HG03342 (cell line): ENCODE results near the gene LRFN4.
"Not testable (repeated sequence)": the region's sequence is repeated elsewhere in the genome, so short reads cannot be mapped to it uniquely, and the experiment has no call there.

ENCODE experiments used
- ATAC-seq: cut with Tn5 transposase; IDR thresholded peaks from one replicate; pipeline ENCODE4 v1.9.1; 2021; ENCODE audit warnings: mild to moderate bottlenecking, moderate library complexity; ENCODE audit not compliant: unreplicated experiment

The LRFN4 gene

GRCh38 chr11:66856496-66857233 lies at the start of gene LRFN4:
LRFN4 (plus strand) TSS chr11:66857064; CDS start chr11:66857745, 681 bp downstream.
- ATAC-seq: peak; percentile 33

GRCh38 chr11:66809592-66809991 lies 47.3 kb upstream of the LRFN4 start:
- ATAC-seq: no peak

- ATAC-seq: no peak
Measured at GRCh38 chr11:66810576-66811185, 46.2 kb upstream of the LRFN4 start.

- ATAC-seq: no peak
Measured at GRCh38 chr11:66814678-66815077, 42.2 kb upstream of the LRFN4 start.

GRCh38 chr11:66815646-66816045 lies 41.2 kb upstream of the LRFN4 start:
- ATAC-seq: no peak

- no peak for ATAC-seq
Measured at GRCh38 chr11:66818231-66818955, 38.5 kb upstream of the LRFN4 start.

- no peak for ATAC-seq
Measured at GRCh38 chr11:66820381-66820780, 36.5 kb upstream of the LRFN4 start.

GRCh38 chr11:66820901-66821300 lies 36.0 kb upstream of the LRFN4 start:
- no peak for ATAC-seq

- ATAC-seq: no peak
Measured at GRCh38 chr11:66823700-66824099, 33.2 kb upstream of the LRFN4 start.

GRCh38 chr11:66824573-66824972 lies 32.3 kb upstream of the LRFN4 start:
- ATAC-seq: not testable (repeated sequence)

- no peak for ATAC-seq
Measured at GRCh38 chr11:66834539-66834845, 22.4 kb upstream of the LRFN4 start.

GRCh38 chr11:66834943-66835342 lies 21.9 kb upstream of the LRFN4 start:
- ATAC-seq: no peak

GRCh38 chr11:66835768-66836405 lies 21.0 kb upstream of the LRFN4 start:
- ATAC-seq: no peak

GRCh38 chr11:66840317-66841091 lies 16.4 kb upstream of the LRFN4 start:
- ATAC-seq: no peak

GRCh38 chr11:66841861-66842260 lies 15.0 kb upstream of the LRFN4 start:
- no peak for ATAC-seq

GRCh38 chr11:66842501-66842895 lies 14.4 kb upstream of the LRFN4 start:
- ATAC-seq: no peak

- peak; percentile 78 for ATAC-seq
Measured at GRCh38 chr11:66842896-66843775, 13.7 kb upstream of the LRFN4 start, which contains the start of gene RCE1. RCE1 (plus strand) TSS chr11:66843441; CDS start chr11:66843456, 15 bp downstream.

GRCh38 chr11:66843776-66844495 lies 12.9 kb upstream of the LRFN4 start:
- no peak for ATAC-seq

- ATAC-seq: no peak
Measured at GRCh38 chr11:66844496-66845142, 12.2 kb upstream of the LRFN4 start.
